Type B pancreatic cell (in vitro differentiated cells): ENCODE data around the gene AK2. TPM values are rescaled to one million over a fixed set of nuclear protein-coding genes. Genes with fewer than 3 reads are reported as not detected.

ENCODE experiments used
- DNase-seq: peaks from one replicate; pipeline ENCODE4 v3.0.0; 2021; ENCODE audit warnings: mixed read lengths; ENCODE audit not compliant: unreplicated experiment; ENCODE audit errors: extremely low spot score
- H3K27ac Mint-ChIP-seq: 2 replicates; pipeline ENCODE4 v1.8.0; 2021; ENCODE audit warnings: mild to moderate bottlenecking, mixed read lengths
- H3K27me3 Mint-ChIP-seq: 2 replicates; pipeline ENCODE4 v1.8.0; 2021; ENCODE audit warnings: mixed read lengths
- H3K36me3 Mint-ChIP-seq: 2 replicates; pipeline ENCODE4 v1.8.0; 2021; ENCODE audit warnings: mixed read lengths
- H3K4me1 Mint-ChIP-seq: one replicate; pipeline ENCODE4 v1.8.0; 2021; ENCODE audit warnings: mixed read lengths; ENCODE audit not compliant: unreplicated experiment
- H3K4me3 Mint-ChIP-seq: 2 replicates; pipeline ENCODE4 v1.8.0; 2021; ENCODE audit warnings: mild to moderate bottlenecking, mixed read lengths
- H3K9me3 Mint-ChIP-seq: 2 replicates; pipeline ENCODE4 v1.8.0; 2021; ENCODE audit warnings: mixed read lengths
- total RNA-seq: library from RNA; stranded (reverse); gene quantifications from 2 replicates; pipeline ENCODE4 v1.2.1, GENCODE V29; 2021; ENCODE audit warnings: low replicate concordance
- TF ChIP-seq, protein P1 (sequence below): fragments of 200-600 bp; sonication (generic); conservative IDR thresholded peaks from 2 replicates; pipeline ENCODE4 v1.5.0; 2021; ENCODE audit warnings: antibody characterized with exemption, mild to moderate bottlenecking

Gene AK2
- total RNA-seq, 1 donor from 2014 or later = 140 TPM

GRCh38 chr1:33057095-33057494 lies 20.4 kb upstream of the AK2 start:
- TF ChIP-seq, protein P1, sequence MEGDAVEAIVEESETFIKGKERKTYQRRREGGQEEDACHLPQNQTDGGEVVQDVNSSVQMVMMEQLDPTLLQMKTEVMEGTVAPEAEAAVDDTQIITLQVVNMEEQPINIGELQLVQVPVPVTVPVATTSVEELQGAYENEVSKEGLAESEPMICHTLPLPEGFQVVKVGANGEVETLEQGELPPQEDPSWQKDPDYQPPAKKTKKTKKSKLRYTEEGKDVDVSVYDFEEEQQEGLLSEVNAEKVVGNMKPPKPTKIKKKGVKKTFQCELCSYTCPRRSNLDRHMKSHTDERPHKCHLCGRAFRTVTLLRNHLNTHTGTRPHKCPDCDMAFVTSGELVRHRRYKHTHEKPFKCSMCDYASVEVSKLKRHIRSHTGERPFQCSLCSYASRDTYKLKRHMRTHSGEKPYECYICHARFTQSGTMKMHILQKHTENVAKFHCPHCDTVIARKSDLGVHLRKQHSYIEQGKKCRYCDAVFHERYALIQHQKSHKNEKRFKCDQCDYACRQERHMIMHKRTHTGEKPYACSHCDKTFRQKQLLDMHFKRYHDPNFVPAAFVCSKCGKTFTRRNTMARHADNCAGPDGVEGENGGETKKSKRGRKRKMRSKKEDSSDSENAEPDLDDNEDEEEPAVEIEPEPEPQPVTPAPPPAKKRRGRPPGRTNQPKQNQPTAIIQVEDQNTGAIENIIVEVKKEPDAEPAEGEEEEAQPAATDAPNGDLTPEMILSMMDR = no peak
- no peak overlapping the region for H3K4me3 Mint-ChIP-seq
- no peak for DNase-seq
- no peak overlapping the region for H3K27ac Mint-ChIP-seq
- H3K4me1 Mint-ChIP-seq = peaks cover 8% of the 10 kb centered on the region
- H3K27me3 Mint-ChIP-seq = no peaks in the 10 kb centered on the region
- peaks cover 8% of the 10 kb centered on the region for H3K9me3 Mint-ChIP-seq
- H3K36me3 Mint-ChIP-seq = no peaks in the 10 kb centered on the region

GRCh38 chr1:33056426-33056825 lies 19.7 kb upstream of the AK2 start:
- Mint-ChIP-seq H3K27me3 (no peaks in the 10 kb centered on the region), H3K4me3 (no peak overlapping the region), H3K9me3 (peaks cover 4% of the 10 kb centered on the region), H3K4me1 (peaks cover 8% of the 10 kb centered on the region), H3K36me3 (no peaks in the 10 kb centered on the region), H3K27ac (no peak overlapping the region)
- TF ChIP-seq, protein P1 = no peak
- DNase-seq = no peak

- Mint-ChIP-seq H3K36me3 (no peaks in the 10 kb centered on the region), H3K27me3 (no peaks in the 10 kb centered on the region), H3K9me3 (peaks cover 4% of the 10 kb centered on the region), H3K4me3 (no peak overlapping the region), H3K27ac (no peak overlapping the region), H3K4me1 (peaks cover 8% of the 10 kb centered on the region)
- TF ChIP-seq, protein P1 = peak; percentile 81
- DNase-seq = no peak
These were observed 18.7 kb upstream of the AK2 start for GRCh38 chr1:33055210-33056008.

GRCh38 chr1:33050221-33051076 lies 13.8 kb upstream of the AK2 start:
- TF ChIP-seq, protein P1 = no peak
- Mint-ChIP-seq H3K4me1 (peaks cover 13% of the 10 kb centered on the region), H3K4me3 (no peak overlapping the region), H3K27me3 (no peaks in the 10 kb centered on the region), H3K27ac (no peak overlapping the region), H3K36me3 (no peaks in the 10 kb centered on the region), H3K9me3 (no peaks in the 10 kb centered on the region)
- no peak for DNase-seq

GRCh38 chr1:33049371-33049770 lies 12.7 kb upstream of the AK2 start:
- TF ChIP-seq, protein P1 = no peak
- no peaks in the 10 kb centered on the region for H3K27me3 Mint-ChIP-seq
- no peaks in the 10 kb centered on the region for H3K9me3 Mint-ChIP-seq
- no peaks in the 10 kb centered on the region for H3K36me3 Mint-ChIP-seq
- H3K4me1 Mint-ChIP-seq = peaks cover 7% of the 10 kb centered on the region
- no peak overlapping the region for H3K4me3 Mint-ChIP-seq
- DNase-seq = no peak
- no peak overlapping the region for H3K27ac Mint-ChIP-seq
